Parathyroid adenoma (tissue), 2 donors: ENCODE data around the gene PRKACA.

Experiments used
- H2AFZ ChIP-seq: fragments of 300-600 bp; sonication (generic); one replicate; pipeline ENCODE4 v1.7.0; 2017; ENCODE audit warnings: antibody characterized with exemption, mild to moderate bottlenecking
- H3K27ac ChIP-seq: fragments of 300-600 bp; sonication (generic); one replicate; pipeline ENCODE4 v1.7.0; 2017
- H3K27me3 ChIP-seq: fragments of 300-600 bp; sonication (generic); one replicate; pipeline ENCODE4 v1.7.0; 2017; ENCODE audit warnings: low read length; ENCODE audit not compliant: control insufficient read depth, insufficient read depth
- H3K36me3 ChIP-seq: fragments of 300-600 bp; sonication (generic); one replicate; pipeline ENCODE4 v1.7.0; 2017; ENCODE audit warnings: low read length; ENCODE audit not compliant: control insufficient read depth, insufficient read depth
- H3K4me1 ChIP-seq: fragments of 300-600 bp; sonication (generic); one replicate; pipeline ENCODE4 v1.7.0; 2017; ENCODE audit warnings: control low read depth
- H3K4me2 ChIP-seq: fragments of 300-600 bp; sonication (generic); one replicate; pipeline ENCODE4 v1.7.0; 2017; ENCODE audit warnings: low read length
- H3K4me3 ChIP-seq: fragments of 300-600 bp; sonication (generic); one replicate; pipeline ENCODE4 v1.7.0; 2017; ENCODE audit warnings: low read depth, low read length
- H3K79me2 ChIP-seq: fragments of 300-600 bp; sonication (generic); one replicate; pipeline ENCODE4 v1.7.0; 2017; ENCODE audit warnings: control low read depth
- H3K9ac ChIP-seq: fragments of 300-600 bp; sonication (generic); one replicate; pipeline ENCODE4 v1.7.0; 2017; ENCODE audit warnings: mild to moderate bottlenecking
- H3K9me3 ChIP-seq: fragments of 300-600 bp; sonication (generic); one replicate; pipeline ENCODE4 v1.7.0; 2017; ENCODE audit warnings: low read length; ENCODE audit not compliant: control insufficient read depth
- TF ChIP-seq, protein P1 (sequence below): fragments of 300-600 bp; sonication (generic); IDR thresholded peaks from one replicate; pipeline ENCODE4 v1.7.0; 2017; ENCODE audit warnings: antibody characterized with exemption, mild to moderate bottlenecking
- donor health status: primary hyperparathyroidism.

Gene PRKACA

DNA sequence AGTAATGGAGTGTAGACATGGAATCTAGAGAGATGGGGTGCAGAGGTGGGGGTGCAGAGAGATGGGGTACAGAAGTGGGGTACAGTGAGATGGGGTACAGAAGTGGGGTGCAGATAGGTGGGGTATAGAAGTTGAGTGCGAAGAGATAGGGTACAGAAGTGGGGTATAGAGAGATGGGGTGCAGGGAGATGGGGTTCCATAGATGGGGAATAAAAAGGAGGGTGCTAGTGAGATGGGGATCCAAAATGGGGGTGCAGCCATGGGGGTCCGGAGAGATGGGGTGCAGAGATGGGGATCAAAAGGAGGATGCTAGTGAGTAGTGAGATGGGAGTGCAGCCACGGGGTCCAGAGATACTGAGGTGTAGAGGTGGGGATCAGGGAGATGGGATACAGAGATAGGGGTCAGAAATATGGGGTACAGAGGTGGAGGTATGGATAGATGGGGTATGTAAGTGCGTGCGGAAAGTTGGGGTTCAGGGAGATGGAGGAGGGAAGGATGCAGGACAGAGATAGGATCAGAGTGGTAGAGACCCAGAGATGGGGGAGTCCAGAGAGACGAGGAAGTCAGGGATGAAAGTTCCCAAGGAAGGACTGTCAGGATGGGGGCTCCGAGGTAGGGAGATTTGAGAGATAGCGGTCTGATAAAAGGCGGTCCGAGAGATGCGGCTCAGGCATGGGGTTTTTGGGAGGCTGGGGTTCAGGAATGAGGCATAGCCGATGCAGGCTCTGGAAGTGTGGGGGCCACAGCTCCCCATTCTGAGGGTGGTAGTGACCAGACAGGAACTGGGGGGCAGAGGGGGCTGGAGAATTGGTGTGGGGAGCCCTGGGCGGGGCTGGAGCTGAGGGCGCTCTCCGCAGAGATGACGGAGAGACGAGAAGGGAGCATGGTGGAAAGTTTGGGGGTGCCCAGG, 59.1 kb downstream of the PRKACA start:
- H3K27ac ChIP-seq = no peak overlapping the region
- H3K4me2 ChIP-seq = no peak overlapping the region
- no peak overlapping the region for H3K9ac ChIP-seq
- H3K4me1 ChIP-seq = peaks cover 7% of the 10 kb centered on the region
- H3K9me3 ChIP-seq = no peaks in the 10 kb centered on the region
- H3K36me3 ChIP-seq = no peaks in the 10 kb centered on the region
- H3K27me3 ChIP-seq = no peaks in the 10 kb centered on the region
- H3K4me3 ChIP-seq = no peak overlapping the region
- H2AFZ ChIP-seq = no peak overlapping the region
- no peaks in the 10 kb centered on the region for H3K79me2 ChIP-seq
- TF ChIP-seq, protein P1, sequence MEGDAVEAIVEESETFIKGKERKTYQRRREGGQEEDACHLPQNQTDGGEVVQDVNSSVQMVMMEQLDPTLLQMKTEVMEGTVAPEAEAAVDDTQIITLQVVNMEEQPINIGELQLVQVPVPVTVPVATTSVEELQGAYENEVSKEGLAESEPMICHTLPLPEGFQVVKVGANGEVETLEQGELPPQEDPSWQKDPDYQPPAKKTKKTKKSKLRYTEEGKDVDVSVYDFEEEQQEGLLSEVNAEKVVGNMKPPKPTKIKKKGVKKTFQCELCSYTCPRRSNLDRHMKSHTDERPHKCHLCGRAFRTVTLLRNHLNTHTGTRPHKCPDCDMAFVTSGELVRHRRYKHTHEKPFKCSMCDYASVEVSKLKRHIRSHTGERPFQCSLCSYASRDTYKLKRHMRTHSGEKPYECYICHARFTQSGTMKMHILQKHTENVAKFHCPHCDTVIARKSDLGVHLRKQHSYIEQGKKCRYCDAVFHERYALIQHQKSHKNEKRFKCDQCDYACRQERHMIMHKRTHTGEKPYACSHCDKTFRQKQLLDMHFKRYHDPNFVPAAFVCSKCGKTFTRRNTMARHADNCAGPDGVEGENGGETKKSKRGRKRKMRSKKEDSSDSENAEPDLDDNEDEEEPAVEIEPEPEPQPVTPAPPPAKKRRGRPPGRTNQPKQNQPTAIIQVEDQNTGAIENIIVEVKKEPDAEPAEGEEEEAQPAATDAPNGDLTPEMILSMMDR = no peak

DNA sequence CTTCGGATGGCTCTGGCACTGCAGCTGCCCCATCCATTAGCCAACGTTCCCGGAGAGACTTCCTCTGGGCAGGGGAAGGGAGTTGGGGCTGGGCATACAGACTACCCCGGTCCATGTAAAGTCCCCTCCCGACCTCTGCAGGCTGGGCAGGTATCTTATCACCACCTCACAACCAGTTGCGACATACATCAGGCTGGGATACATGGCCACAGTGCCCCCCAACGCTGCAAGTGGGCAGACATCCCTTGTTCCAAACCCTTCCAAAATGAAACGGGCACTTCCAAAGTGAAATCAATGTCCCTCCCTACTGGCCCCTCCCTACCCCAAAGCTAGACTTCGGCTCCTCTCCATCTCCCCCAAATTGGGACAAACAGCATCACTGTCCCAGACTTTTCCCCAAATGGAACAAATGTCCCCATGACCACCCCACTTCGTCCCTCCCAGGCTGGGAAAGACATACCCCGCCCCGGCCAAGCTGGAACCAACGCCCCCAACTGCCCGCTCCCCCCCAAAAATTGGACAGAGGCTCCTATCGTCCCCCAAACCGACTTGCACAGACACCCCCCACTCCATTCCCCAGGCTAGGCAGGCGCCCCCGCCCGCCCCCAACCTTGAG, 60.7 kb downstream of the PRKACA start:
- H3K27me3 ChIP-seq = no peaks in the 10 kb centered on the region
- TF ChIP-seq, protein P1 = no peak
- H2AFZ ChIP-seq = peak overlapping the region; percentile 67
- no peak overlapping the region for H3K4me3 ChIP-seq
- peaks cover 7% of the 10 kb centered on the region for H3K4me1 ChIP-seq
- H3K36me3 ChIP-seq = no peaks in the 10 kb centered on the region
- H3K79me2 ChIP-seq = no peaks in the 10 kb centered on the region
- no peak overlapping the region for H3K27ac ChIP-seq
- H3K9me3 ChIP-seq = no peaks in the 10 kb centered on the region
- H3K9ac ChIP-seq = no peak overlapping the region
- no peak overlapping the region for H3K4me2 ChIP-seq

DNA sequence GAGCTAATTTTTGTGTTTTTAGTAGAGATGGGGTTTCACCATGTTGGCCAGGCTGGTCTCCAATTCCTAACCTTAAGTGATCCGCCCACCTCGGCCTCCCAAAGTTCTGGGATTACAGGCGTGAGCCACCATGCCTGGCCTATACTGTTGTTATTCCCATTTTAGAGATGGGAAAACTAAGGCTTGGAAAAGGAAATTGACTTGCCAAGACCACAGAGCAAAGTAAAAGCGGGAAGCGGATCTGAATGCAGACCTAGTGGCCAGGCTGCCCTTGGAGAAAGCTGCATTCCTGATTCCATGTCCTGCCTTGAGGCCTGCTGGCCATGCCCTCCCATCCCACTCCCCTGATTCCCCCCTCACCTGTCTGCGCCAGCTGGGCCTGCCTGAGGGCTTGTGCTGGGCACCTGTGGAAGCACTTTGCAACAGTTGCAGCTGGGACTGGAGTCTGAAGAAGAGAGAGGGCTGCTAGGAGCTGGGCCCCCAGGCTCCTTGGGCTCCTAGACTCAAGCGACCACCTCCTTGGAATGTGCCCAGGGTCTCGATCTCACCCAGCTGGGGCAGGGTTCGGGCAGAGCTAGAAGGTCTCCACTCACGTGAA, 61.4 kb downstream of the PRKACA start:
- TF ChIP-seq, protein P1 = no peak
- H3K9ac ChIP-seq = no peak overlapping the region
- no peak overlapping the region for H2AFZ ChIP-seq
- H3K27ac ChIP-seq = no peak overlapping the region
- no peaks in the 10 kb centered on the region for H3K9me3 ChIP-seq
- H3K27me3 ChIP-seq = no peaks in the 10 kb centered on the region
- H3K4me1 ChIP-seq = peaks cover 2% of the 10 kb centered on the region
- no peak overlapping the region for H3K4me3 ChIP-seq
- H3K4me2 ChIP-seq = no peak overlapping the region
- no peaks in the 10 kb centered on the region for H3K79me2 ChIP-seq
- no peaks in the 10 kb centered on the region for H3K36me3 ChIP-seq

DNA sequence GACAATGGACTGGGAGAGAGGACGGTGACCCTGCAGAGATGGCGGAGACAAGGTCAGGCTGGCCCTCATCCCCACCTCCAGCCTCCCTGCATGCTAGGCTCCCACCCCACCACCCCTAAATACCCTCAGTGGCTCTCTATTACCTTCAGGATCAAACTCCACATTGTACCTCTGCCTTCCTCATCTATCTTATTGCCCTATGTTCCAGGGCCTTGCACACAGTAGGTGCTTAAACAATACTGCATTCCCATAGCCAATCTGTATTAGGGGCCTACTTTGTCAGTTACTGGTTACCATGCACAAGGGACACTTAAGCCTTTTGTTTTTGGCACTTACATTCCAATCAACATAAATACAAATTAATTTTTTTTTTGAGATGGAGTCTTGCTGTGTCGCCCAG, 62.2 kb downstream of the PRKACA start:
- Histone ChIP-seq H3K27ac (no peak overlapping the region), H2AFZ (no peak overlapping the region), H3K79me2 (no peaks in the 10 kb centered on the region), H3K9ac (no peak overlapping the region), H3K9me3 (no peaks in the 10 kb centered on the region), H3K4me2 (no peak overlapping the region), H3K4me1 (peaks cover 2% of the 10 kb centered on the region), H3K27me3 (no peaks in the 10 kb centered on the region), H3K36me3 (no peaks in the 10 kb centered on the region), H3K4me3 (no peak overlapping the region)
- TF ChIP-seq, protein P1 = no peak
